SJCRH30 (cell line): ENCODE measurements around the gene PSPC1. TPM values are rescaled to one million over a fixed set of nuclear protein-coding genes. Genes with fewer than 3 reads are reported as not detected.
"Not testable (repeated sequence)": the region's sequence is repeated elsewhere in the genome, so short reads cannot be mapped to it uniquely, and the experiment has no call there.

ENCODE experiments used
- DNase-seq, 2 experiments: peaks; one replicate each; pipeline ENCODE4 v3.0.0-alpha.2; 2015 to 2020
- H3K27ac ChIP-seq: fragments of 250-450 bp; sonication (Bioruptor Pico); 2 replicates; pipeline ENCODE4 v1.5.1; 2020; ENCODE audit warnings: mild to moderate bottlenecking, moderate library complexity
- H3K27me3 ChIP-seq: fragments of 250-450 bp; sonication (Bioruptor Pico); 2 replicates; pipeline ENCODE4 v1.5.1; 2020; ENCODE audit warnings: mild to moderate bottlenecking, moderate library complexity
- H3K36me3 ChIP-seq: fragments of 250-450 bp; sonication (Bioruptor Pico); 2 replicates; pipeline ENCODE4 v1.5.1; 2020; ENCODE audit warnings: mild to moderate bottlenecking, moderate library complexity
- H3K4me1 ChIP-seq: fragments of 250-450 bp; sonication (Bioruptor Pico); 2 replicates; pipeline ENCODE4 v1.5.1; 2020; ENCODE audit warnings: mild to moderate bottlenecking, moderate library complexity
- H3K4me3 ChIP-seq: fragments of 250-450 bp; sonication (Bioruptor Pico); 2 replicates; pipeline ENCODE4 v1.5.1; 2020; ENCODE audit warnings: mild to moderate bottlenecking, moderate library complexity
- H3K9me3 ChIP-seq: fragments of 250-450 bp; sonication (Bioruptor Pico); replicated peaks from 2 replicates; pipeline ENCODE4 v1.5.1; 2020; ENCODE audit warnings: mild to moderate bottlenecking, moderate library complexity
- total RNA-seq: library from RNA; depleted of rRNA; stranded (reverse); fragments of >200 nt; shearing (Covaris generic); gene quantifications from 2 replicates; pipeline ENCODE4 v1.2.3, GENCODE V29; 2014; rRNA removed

PSPC1 gene
- 82.5 and 85.2 TPM in 2 replicates for total RNA-seq

- not testable (repeated sequence) for H3K27me3 ChIP-seq, H3K36me3 ChIP-seq, H3K4me1 ChIP-seq, H3K9me3 ChIP-seq
- Histone ChIP-seq H3K27ac (peak within 1 kb of the TSS; percentile 76), H3K4me3 (peak within 1 kb of the TSS; percentile 87)
- peak; percentile 96 to 98 for DNase-seq
These were observed at the start of gene PSPC1 for GRCh38 chr13:19782727-19783682. TSS of gene PSPC1 (minus strand) at chr13:19782945. CDS start at chr13:19782757, 188 bp downstream.

GRCh38 chr13:19822673-19823072 is 39.9 kb upstream of the PSPC1 start:
- H3K9me3 ChIP-seq: no peaks in the 10 kb centered on the region
- H3K36me3 ChIP-seq: peaks cover 27% of the 10 kb centered on the region
- DNase-seq: no peak
- no peak overlapping the region for H3K4me3 ChIP-seq
- no peaks in the 10 kb centered on the region for H3K4me1 ChIP-seq
- H3K27ac ChIP-seq: no peak overlapping the region
- H3K27me3 ChIP-seq: no peaks in the 10 kb centered on the region

- Histone ChIP-seq H3K27me3 (no peaks in the 10 kb centered on the region), H3K36me3 (peaks cover 13% of the 10 kb centered on the region; the same call in 1 of the 2 replicates), H3K9me3 (no peaks in the 10 kb centered on the region), H3K27ac (no peak overlapping the region), H3K4me1 (no peaks in the 10 kb centered on the region), H3K4me3 (no peak overlapping the region)
- DNase-seq: no peak
These were observed 35.6 kb upstream of the PSPC1 start for GRCh38 chr13:19818223-19818842.

GRCh38 chr13:19817510-19818158 is 34.9 kb upstream of the PSPC1 start:
- Histone ChIP-seq H3K4me3 (no peak overlapping the region), H3K4me1 (no peaks in the 10 kb centered on the region), H3K36me3 (peaks cover 10% of the 10 kb centered on the region; the same call in 1 of the 2 replicates), H3K27ac (no peak overlapping the region), H3K9me3 (no peaks in the 10 kb centered on the region), H3K27me3 (no peaks in the 10 kb centered on the region)
- DNase-seq: no peak

- no peaks in the 10 kb centered on the region for H3K27me3 ChIP-seq
- H3K9me3 ChIP-seq: no peaks in the 10 kb centered on the region
- no peaks in the 10 kb centered on the region for H3K4me1 ChIP-seq
- H3K36me3 ChIP-seq: peaks cover 5% of the 10 kb centered on the region; the same call in 1 of the 2 replicates
- no peak for DNase-seq
- H3K4me3 ChIP-seq: no peak overlapping the region
- no peak overlapping the region for H3K27ac ChIP-seq
These were observed 34.4 kb upstream of the PSPC1 start for GRCh38 chr13:19817106-19817505.

- H3K36me3 ChIP-seq, H3K4me1 ChIP-seq, H3K9me3 ChIP-seq, H3K27me3 ChIP-seq, H3K27ac ChIP-seq, H3K4me3 ChIP-seq, DNase-seq: not testable (repeated sequence)
These were observed 33.1 kb upstream of the PSPC1 start for GRCh38 chr13:19815842-19816241.

GRCh38 chr13:19810996-19811881 is 28.5 kb upstream of the PSPC1 start:
- Histone ChIP-seq H3K4me3 (no peak overlapping the region), H3K27ac (no peak overlapping the region), H3K27me3 (no peaks in the 10 kb centered on the region), H3K36me3 (no peaks in the 10 kb centered on the region), H3K4me1 (no peaks in the 10 kb centered on the region), H3K9me3 (no peaks in the 10 kb centered on the region)
- DNase-seq: no peak

GRCh38 chr13:19810151-19810550 is 27.4 kb upstream of the PSPC1 start:
- Histone ChIP-seq H3K27ac (no peak overlapping the region), H3K27me3 (no peaks in the 10 kb centered on the region), H3K4me3 (no peak overlapping the region), H3K4me1 (no peaks in the 10 kb centered on the region), H3K9me3 (no peaks in the 10 kb centered on the region), H3K36me3 (no peaks in the 10 kb centered on the region)
- no peak for DNase-seq

- Histone ChIP-seq H3K36me3 (no peaks in the 10 kb centered on the region), H3K27me3 (no peaks in the 10 kb centered on the region), H3K27ac (no peak overlapping the region), H3K4me1 (no peaks in the 10 kb centered on the region), H3K4me3 (no peak overlapping the region), H3K9me3 (no peaks in the 10 kb centered on the region)
- DNase-seq: no peak
These were observed 23.0 kb upstream of the PSPC1 start for GRCh38 chr13:19805765-19806164.

GRCh38 chr13:19795956-19796355 is 13.2 kb upstream of the PSPC1 start:
- no peaks in the 10 kb centered on the region for H3K36me3 ChIP-seq
- no peak overlapping the region for H3K4me3 ChIP-seq
- H3K9me3 ChIP-seq: no peaks in the 10 kb centered on the region
- no peak for DNase-seq
- no peak overlapping the region for H3K27ac ChIP-seq
- no peaks in the 10 kb centered on the region for H3K27me3 ChIP-seq
- no peaks in the 10 kb centered on the region for H3K4me1 ChIP-seq

GRCh38 chr13:19794631-19795030 is 11.9 kb upstream of the PSPC1 start:
- no peak for DNase-seq
- Histone ChIP-seq H3K4me1 (no peaks in the 10 kb centered on the region), H3K27ac (no peak overlapping the region)

GRCh38 chr13:19791953-19792537 is 9.3 kb upstream of the PSPC1 start:
- no peak for DNase-seq
- Histone ChIP-seq H3K36me3 (no peaks in the 10 kb centered on the region), H3K4me3 (no peak overlapping the region), H3K27ac (no peak overlapping the region), H3K27me3 (no peaks in the 10 kb centered on the region), H3K9me3 (no peaks in the 10 kb centered on the region), H3K4me1 (no peaks in the 10 kb centered on the region)

More at GRCh38 chr13:19794631-19795030, 11.9 kb upstream of the PSPC1 start:
- H3K4me3 ChIP-seq: no peak overlapping the region
- no peaks in the 10 kb centered on the region for H3K27me3 ChIP-seq
- H3K36me3 ChIP-seq: no peaks in the 10 kb centered on the region
- H3K9me3 ChIP-seq: no peaks in the 10 kb centered on the region

GRCh38 chr13:19782049-19782726 is 557 bp downstream of the PSPC1 start:
- peak; percentile 50 to 60 for DNase-seq
- Histone ChIP-seq H3K27ac (peak overlapping the region; percentile 76), H3K4me3 (peak overlapping the region; percentile 87), H3K36me3 (peaks cover 12% of the 10 kb centered on the region), H3K4me1 (no peaks in the 10 kb centered on the region), H3K9me3 (no peaks in the 10 kb centered on the region), H3K27me3 (no peaks in the 10 kb centered on the region)
